Vagina (tissue), 2 donors: ENCODE measurements around the gene ACTA2. TPM values are rescaled to one million over a fixed set of nuclear protein-coding genes. Genes with fewer than 3 reads are reported as not detected.
A peak's percentile ranks its signal among the peaks of the same experiment; 100 is the strongest.

Experiments used
- DNase-seq, 2 donors: peaks; one replicate each; pipeline ENCODE4 v3.0.0-alpha.2; 2017; ENCODE audit errors: extremely low spot score in 2 of 2
- H3K27ac ChIP-seq: fragments of 200-600 bp; sonication (generic); one replicate; pipeline ENCODE4 v1.5.1; 2019
- H3K27me3 ChIP-seq: fragments of 200-600 bp; sonication (generic); one replicate; pipeline ENCODE4 v1.5.1; 2019
- H3K36me3 ChIP-seq, 2 donors: fragments of 200-600 bp; sonication (generic); one replicate each; pipeline ENCODE4 v1.5.1; 2017 to 2019
- H3K4me1 ChIP-seq: fragments of 200-600 bp; sonication (generic); one replicate; pipeline ENCODE4 v1.5.1; 2019
- H3K4me3 ChIP-seq, 2 donors: fragments of 200-600 bp; sonication (generic); 1 replicate in 1 of 2; 2 replicates in 1 of 2; pipeline ENCODE4 v1.5.1; 2016 to 2019
- H3K9me3 ChIP-seq: fragments of 200-600 bp; sonication (generic); one replicate; pipeline ENCODE4 v1.5.1; 2019
- POLR2A ChIP-seq, 2 donors: fragments of 450-650 bp; IDR thresholded peaks; one replicate each; pipeline ENCODE4 v1.6.1; 2017; ENCODE audit warnings: antibody characterized with exemption in 2 of 2, mild to moderate bottlenecking in 2 of 2, moderate library complexity in 2 of 2
- POLR2AphosphoS5 ChIP-seq, 2 donors: sonication (generic); formaldehyde crosslinking; IDR thresholded peaks; one replicate each; pipeline ENCODE4 v1.9.0; 2017; ENCODE audit warnings: antibody characterized with exemption in 2 of 2, mild to moderate bottlenecking in 2 of 2, low read depth in 1 of 2; ENCODE audit not compliant: insufficient read depth in 1 of 2
- intact Hi-C: fragments of 100-400 bp; cut with DNase I; formaldehyde crosslinking; loops from one replicate; pipeline ENCODE4 v1.15.1; 2023
- total RNA-seq: library from RNA; depleted of rRNA; stranded (reverse); fragments of >200 nt; gene quantifications from one replicate; pipeline ENCODE4 v1.2.3, GENCODE V29; 2016
- TF ChIP-seq, protein P1 (sequence below), 3 experiments: fragments of 450-650 bp in 2 of 3; fragments of 200-600 bp in 1 of 3; sonication (generic) in 1 of 3; IDR thresholded peaks; one replicate each; pipeline ENCODE4 v1.5.1; 2017 to 2019; ENCODE audit warnings: antibody characterized with exemption in 3 of 3, mild to moderate bottlenecking in 2 of 3, moderate library complexity in 2 of 3

Gene ACTA2
- total RNA-seq, 1 donor from 2014 or later: 1,162 TPM

DNA sequence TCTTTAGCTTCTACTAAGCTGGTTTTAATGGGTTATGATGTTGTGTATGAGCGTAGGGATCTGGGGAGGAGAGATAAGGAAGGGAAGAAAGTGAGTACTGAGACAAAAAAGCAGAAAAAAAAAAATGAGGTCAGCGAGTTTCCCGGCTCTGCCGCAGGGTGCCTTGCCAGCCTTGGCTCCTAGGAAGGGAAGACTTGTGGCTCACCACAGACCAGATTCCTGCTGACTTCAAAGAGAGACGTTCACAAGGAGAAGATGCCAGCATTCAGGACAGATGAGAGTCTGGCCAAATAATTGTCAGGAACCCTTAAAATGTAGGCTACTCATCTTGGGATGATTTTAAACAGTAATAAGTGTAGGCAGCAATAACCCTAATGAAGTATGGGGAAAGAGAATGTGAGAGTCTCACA, 26.6 kb upstream of the ACTA2 start:
- DNase-seq: no peak
- no peak for TF ChIP-seq POLR2A (IDR thresholded peaks at IDR 0.05)
- TF ChIP-seq POLR2AphosphoS5 (IDR thresholded peaks at IDR 0.05; ENCODE audit: insufficient read depth in 1 of 2, low read depth in 1 of 2): peak in 1 of 2 donors; percentile 59
- H3K4me1 ChIP-seq: peaks cover 50% of the 10 kb centered on the region

DNA sequence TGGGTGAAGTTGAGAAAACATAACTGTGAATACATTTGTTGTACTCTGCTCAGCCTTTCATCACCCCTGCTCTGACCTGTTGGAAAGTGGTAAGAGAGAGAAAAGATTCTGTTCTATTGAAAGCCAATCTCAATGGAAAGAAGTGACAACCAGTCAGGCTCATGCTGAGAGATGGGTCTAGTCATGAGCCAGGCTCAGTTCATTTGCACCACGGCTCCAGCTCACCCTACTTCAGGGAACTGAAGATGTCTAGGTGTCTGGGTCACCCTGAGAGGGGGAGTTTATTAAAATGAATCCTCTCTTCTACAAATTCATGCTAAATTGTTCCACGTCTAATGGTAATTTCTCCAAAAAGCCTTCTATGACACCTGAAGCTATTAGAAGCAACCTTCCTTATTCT, 25.9 kb upstream of the ACTA2 start:
- H3K27me3 ChIP-seq: no peaks in the 10 kb centered on the region
- TF ChIP-seq, protein P1, sequence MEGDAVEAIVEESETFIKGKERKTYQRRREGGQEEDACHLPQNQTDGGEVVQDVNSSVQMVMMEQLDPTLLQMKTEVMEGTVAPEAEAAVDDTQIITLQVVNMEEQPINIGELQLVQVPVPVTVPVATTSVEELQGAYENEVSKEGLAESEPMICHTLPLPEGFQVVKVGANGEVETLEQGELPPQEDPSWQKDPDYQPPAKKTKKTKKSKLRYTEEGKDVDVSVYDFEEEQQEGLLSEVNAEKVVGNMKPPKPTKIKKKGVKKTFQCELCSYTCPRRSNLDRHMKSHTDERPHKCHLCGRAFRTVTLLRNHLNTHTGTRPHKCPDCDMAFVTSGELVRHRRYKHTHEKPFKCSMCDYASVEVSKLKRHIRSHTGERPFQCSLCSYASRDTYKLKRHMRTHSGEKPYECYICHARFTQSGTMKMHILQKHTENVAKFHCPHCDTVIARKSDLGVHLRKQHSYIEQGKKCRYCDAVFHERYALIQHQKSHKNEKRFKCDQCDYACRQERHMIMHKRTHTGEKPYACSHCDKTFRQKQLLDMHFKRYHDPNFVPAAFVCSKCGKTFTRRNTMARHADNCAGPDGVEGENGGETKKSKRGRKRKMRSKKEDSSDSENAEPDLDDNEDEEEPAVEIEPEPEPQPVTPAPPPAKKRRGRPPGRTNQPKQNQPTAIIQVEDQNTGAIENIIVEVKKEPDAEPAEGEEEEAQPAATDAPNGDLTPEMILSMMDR (IDR thresholded peaks at IDR 0.05): no peak
- H3K36me3 ChIP-seq: no peaks in the 10 kb centered on the region
- no peaks in the 10 kb centered on the region for H3K9me3 ChIP-seq
- peak overlapping the region; percentile 80 for H3K27ac ChIP-seq
- H3K4me1 ChIP-seq: peaks cover 55% of the 10 kb centered on the region
- no peak overlapping the region for H3K4me3 ChIP-seq
- intact Hi-C loops: no loop called here
- DNase-seq: no peak

More for the DNA sequence above, 26.6 kb upstream of the ACTA2 start:
- no peaks in the 10 kb centered on the region for H3K36me3 ChIP-seq
- intact Hi-C loops: no loop called here
- H3K27ac ChIP-seq: peak overlapping the region; percentile 80
- no peaks in the 10 kb centered on the region for H3K9me3 ChIP-seq
- H3K4me3 ChIP-seq: no peak overlapping the region
- no peaks in the 10 kb centered on the region for H3K27me3 ChIP-seq

DNA sequence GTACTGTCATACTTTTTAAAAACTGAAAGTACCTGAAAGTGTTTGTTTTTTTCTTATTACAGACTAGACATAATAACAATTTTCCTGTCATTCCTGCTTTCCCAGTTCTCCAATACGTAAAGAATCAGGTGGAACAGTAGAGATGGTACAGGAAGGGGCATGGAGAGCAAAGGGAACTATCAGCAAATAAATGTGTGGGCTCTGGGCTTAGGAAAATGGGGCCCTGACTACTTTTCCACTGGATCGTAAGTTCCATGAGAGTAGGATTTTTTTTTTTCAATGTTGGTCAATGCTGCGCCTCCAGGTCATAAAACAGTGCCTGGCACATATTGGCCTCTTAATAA, 22.8 kb upstream of the ACTA2 start:
- DNase-seq: no peak
- no peak for TF ChIP-seq POLR2A (IDR thresholded peaks at IDR 0.05)
- no peak for TF ChIP-seq POLR2AphosphoS5 (IDR thresholded peaks at IDR 0.05; ENCODE audit: insufficient read depth in 1 of 2, low read depth in 1 of 2)
- TF ChIP-seq, protein P1 (IDR thresholded peaks at IDR 0.05): no peak
- no peaks in the 10 kb centered on the region for H3K36me3 ChIP-seq
- H3K4me1 ChIP-seq: peaks cover 44% of the 10 kb centered on the region
- no peaks in the 10 kb centered on the region for H3K9me3 ChIP-seq
- intact Hi-C loops: no loop called here
- no peaks in the 10 kb centered on the region for H3K27me3 ChIP-seq
- peak overlapping the region; percentile 38 to 47 for H3K4me3 ChIP-seq
- peak overlapping the region; percentile 87 for H3K27ac ChIP-seq

DNA sequence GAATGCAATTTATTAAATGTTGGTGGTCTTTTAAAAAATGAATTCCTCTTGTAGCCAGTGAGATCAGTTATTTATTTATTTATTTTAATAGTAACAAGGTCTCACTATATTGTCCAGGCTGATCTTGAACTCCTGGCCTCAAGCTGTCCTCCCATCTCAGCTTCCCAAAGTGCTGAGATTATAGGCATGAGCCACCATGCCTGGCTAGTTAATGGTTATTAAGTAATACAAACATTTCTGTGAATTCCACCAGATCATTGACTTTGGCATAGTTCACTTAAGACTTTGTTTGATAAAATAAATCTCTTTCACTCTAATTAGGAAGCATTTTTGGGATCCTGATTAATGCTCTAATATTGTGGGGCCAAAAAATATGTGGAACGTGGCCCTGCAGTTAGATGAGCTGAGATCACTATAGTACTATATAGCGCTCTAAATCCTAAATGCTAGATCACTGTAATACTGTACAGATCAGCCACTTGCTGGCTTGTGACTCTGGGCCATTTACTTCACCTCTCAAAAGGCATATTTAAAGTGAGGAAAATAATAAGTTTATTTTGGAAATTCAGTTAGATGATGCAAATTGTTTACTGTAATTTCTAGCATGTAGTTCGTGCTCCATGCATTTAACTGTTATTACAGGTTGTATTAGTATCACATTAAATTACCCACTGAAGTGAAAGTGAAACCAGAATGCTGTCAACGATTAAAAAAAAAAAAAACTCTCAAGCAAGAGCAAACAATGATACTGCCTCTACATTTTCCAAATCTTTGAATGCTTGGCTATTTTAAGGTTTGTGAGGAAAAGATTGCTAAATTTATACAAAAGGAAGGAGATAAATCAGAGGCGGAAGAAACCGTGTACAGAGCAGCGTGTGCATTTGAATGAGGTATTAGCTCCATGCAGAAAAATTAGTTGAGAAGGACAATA, 22.1 kb upstream of the ACTA2 start:
- TF ChIP-seq POLR2A (IDR thresholded peaks at IDR 0.05) (no peak), POLR2AphosphoS5 (IDR thresholded peaks at IDR 0.05; ENCODE audit: insufficient read depth in 1 of 2, low read depth in 1 of 2) (peak in 1 of 2 donors; percentile 66)
- intact Hi-C loops: no loop called here
- Histone ChIP-seq H3K27ac (peak overlapping the region; percentile 87), H3K4me1 (peaks cover 37% of the 10 kb centered on the region), H3K36me3 (no peaks in the 10 kb centered on the region), H3K4me3 (peak overlapping the region; percentile 38 to 47), H3K9me3 (no peaks in the 10 kb centered on the region), H3K27me3 (no peaks in the 10 kb centered on the region)
- no peak for DNase-seq

DNA sequence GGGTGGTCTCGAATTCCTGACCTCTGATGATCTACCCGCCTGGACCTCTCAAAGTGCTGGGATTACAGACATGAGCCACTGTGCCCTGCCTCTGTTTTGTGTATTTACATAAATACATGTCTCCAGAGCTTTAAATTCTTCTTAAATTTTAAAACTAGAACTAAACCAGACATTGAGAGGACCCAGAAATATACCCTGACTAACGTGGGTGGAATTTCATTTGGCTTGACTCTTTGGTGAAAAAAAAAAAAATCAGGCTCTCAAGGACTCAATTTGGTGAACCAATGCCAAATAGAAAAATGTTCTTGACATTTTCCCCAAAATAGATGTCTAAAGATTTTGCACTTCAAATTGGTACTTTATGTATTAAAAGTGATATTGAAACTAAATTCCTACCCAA, 21.4 kb upstream of the ACTA2 start:
- intact Hi-C loops: no loop called here
- H3K27me3 ChIP-seq: no peaks in the 10 kb centered on the region
- DNase-seq: no peak

More for the DNA sequence above, 21.4 kb upstream of the ACTA2 start:
- TF ChIP-seq POLR2AphosphoS5 (IDR thresholded peaks at IDR 0.05; ENCODE audit: insufficient read depth in 1 of 2, low read depth in 1 of 2): no peak
- TF ChIP-seq POLR2A (IDR thresholded peaks at IDR 0.05): no peak
- TF ChIP-seq, protein P1 (IDR thresholded peaks at IDR 0.05): no peak
- Histone ChIP-seq H3K4me1 (peaks cover 30% of the 10 kb centered on the region), H3K36me3 (no peaks in the 10 kb centered on the region), H3K27ac (peak overlapping the region; percentile 87), H3K4me3 (no peak overlapping the region), H3K9me3 (no peaks in the 10 kb centered on the region)
